Measurements from ENCODE around the gene VAV3.
"Not testable (repeated sequence)": the region's sequence is repeated elsewhere in the genome, so short reads cannot be mapped to it uniquely, and the experiment has no call there.

VAV3 gene

GRCh38 chr1:107894605-107895004, 70.4 kb downstream of the VAV3 start:
- DNase-seq (ENCODE audit: low read depth in 1 of 2, low spot score in 1 of 2), result no peak

DNA sequence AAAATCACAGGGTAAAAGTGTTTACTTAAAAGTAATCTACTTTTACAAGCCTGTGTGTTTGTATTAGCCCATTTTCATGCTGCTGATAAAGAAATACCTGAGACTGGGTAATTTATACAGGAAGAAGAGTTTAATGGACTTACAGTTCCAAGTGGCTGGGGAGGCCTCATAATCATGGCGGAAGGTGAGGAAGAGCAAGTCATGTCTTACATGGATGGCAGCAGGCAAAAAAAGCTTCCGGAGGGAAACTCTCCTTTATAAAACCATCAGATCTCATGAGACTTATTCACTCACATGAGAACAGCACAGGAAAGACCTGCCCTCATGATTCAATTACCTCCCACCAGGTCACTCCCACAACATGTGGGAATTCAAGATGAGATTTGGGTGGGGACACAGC, 71.6 kb downstream of the VAV3 start:
- DNase-seq (ENCODE audit: low read depth in 1 of 2, low spot score in 1 of 2), result not testable (repeated sequence)

- no peak for DNase-seq (ENCODE audit: low read depth in 1 of 2, low spot score in 1 of 2)
These were observed 75.5 kb downstream of the VAV3 start for GRCh38 chr1:107889524-107889923.

GRCh38 chr1:107883562-107883961, 81.4 kb downstream of the VAV3 start:
- no peak for DNase-seq (ENCODE audit: low read depth in 1 of 2, low spot score in 1 of 2)

GRCh38 chr1:107879927-107880326, 85.1 kb downstream of the VAV3 start:
- DNase-seq (ENCODE audit: low read depth in 1 of 2, low spot score in 1 of 2), result no peak

- no peak for DNase-seq (ENCODE audit: low read depth in 1 of 2, low spot score in 1 of 2)
These were observed 85.6 kb downstream of the VAV3 start for GRCh38 chr1:107879346-107879745.

DNA sequence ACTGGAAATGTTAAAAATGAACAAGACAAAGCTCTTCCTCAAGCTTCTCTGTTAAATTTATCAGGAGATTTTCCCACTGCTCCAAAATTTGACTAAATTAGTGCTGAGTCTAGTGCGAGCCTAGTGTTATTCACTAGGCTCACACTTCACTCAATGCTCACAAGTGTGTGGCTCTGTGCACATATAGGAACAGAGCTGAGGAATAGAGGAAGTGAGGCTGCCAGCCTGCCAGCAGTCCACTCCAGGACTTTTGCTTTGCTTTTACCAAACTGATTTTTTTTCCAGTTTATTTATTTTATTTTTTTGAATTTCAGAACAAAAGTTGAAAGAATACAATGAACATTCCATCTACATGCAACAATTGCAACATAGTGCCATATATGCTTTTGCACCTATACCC, 87.2 kb downstream of the VAV3 start:
- no peak for DNase-seq (ENCODE audit: low read depth in 1 of 2, low spot score in 1 of 2)

GRCh38 chr1:107877092-107877491, 87.9 kb downstream of the VAV3 start:
- DNase-seq (ENCODE audit: low read depth in 1 of 2, low spot score in 1 of 2), result no peak

DNA sequence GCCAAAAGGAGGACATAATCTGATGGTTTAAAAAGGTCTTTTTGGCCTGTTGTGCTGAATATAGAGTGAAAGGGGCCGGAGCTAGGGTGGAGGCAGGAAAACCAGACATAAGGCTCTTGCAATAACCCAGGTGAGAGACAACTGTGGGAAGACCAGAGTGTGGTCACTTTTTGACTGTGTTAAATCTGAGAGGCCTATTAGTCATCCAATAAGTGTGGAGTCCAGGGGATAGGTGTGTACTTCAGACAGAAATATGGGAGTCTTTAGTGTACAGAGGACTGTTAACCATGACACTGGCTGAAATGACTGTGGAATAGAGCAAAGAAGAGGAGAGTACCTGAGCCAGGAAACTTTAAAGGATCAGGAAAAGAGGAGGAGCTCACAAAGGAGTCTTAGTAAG, 89.3 kb downstream of the VAV3 start:
- DNase-seq (ENCODE audit: low read depth in 1 of 2, low spot score in 1 of 2), result no peak

- DNase-seq (ENCODE audit: low read depth in 1 of 2, low spot score in 1 of 2), result no peak
These were observed 90.8 kb downstream of the VAV3 start for GRCh38 chr1:107874221-107874620.

GRCh38 chr1:107871687-107872395, 93.1 kb downstream of the VAV3 start:
- DNase-seq (ENCODE audit: low read depth in 1 of 2, low spot score in 1 of 2), result no peak

GRCh38 chr1:107871259-107871658, 93.7 kb downstream of the VAV3 start:
- no peak for DNase-seq (ENCODE audit: low read depth in 1 of 2, low spot score in 1 of 2)

GRCh38 chr1:107870696-107871095, 94.3 kb downstream of the VAV3 start:
- no peak for DNase-seq (ENCODE audit: low read depth in 1 of 2, low spot score in 1 of 2)

DNA sequence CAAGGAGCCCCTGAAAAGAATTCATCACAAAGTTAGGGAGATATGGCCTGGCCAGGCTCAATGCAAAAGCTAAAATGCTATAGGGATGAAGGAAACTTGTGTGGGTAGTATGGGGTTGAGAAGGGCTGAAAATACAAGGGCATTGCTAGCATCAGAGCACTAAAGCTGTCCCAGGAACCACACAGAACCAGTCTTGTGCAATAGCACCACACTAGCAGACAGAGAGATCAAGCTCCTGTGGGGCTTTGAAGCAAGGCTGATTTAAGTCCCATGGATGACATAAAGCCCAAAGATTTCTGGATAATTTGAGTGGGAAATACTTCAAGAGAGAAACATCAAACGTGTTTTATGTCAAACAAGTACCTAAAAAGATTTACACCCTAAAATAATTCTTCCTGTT, 97.1 kb downstream of the VAV3 start:
- DNase-seq (ENCODE audit: low read depth in 1 of 2, low spot score in 1 of 2), result no peak

GRCh38 chr1:107867422-107867821, 97.6 kb downstream of the VAV3 start:
- DNase-seq (ENCODE audit: low read depth in 1 of 2, low spot score in 1 of 2), result no peak

DNA sequence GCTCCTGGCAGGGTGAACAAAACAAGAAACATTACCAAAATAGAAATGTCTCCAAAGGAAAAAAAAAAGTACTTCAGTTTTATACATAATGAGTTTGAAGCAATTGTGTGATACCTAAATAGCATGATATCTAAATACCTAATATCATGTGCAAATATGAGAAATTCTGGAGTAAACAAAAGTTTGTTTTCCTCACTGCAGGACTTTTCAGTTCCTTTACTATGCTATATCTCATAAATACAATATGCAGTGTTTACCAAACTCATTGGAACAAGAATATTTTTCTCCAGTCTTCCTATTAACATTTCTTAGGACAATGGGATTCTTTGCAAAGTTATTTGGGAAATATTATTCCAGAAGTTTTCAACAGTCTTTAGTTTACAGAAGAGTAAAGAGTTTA, 98.1 kb downstream of the VAV3 start:
- DNase-seq (ENCODE audit: low read depth in 1 of 2, low spot score in 1 of 2), result no peak

DNA sequence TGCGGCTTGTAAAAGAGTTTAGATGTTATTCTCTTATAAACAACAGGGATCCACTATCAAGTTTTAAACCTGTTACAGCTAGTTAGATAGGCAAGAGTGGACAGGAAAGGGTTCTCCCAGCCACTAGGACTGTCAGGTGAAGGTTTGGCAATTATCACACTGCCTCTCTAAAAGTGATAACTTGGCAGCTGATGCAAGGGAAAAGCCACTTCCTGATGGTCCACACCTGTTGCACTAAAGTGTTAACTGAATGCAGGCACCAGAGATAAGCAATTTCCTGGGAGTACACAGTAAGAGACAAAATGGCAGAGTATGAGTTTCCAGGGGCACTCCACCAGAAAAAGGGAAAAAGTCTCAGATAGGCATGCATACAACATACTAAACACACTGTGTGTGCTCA, 99.4 kb downstream of the VAV3 start:
- DNase-seq (ENCODE audit: low read depth in 1 of 2, low spot score in 1 of 2), result no peak

DNA sequence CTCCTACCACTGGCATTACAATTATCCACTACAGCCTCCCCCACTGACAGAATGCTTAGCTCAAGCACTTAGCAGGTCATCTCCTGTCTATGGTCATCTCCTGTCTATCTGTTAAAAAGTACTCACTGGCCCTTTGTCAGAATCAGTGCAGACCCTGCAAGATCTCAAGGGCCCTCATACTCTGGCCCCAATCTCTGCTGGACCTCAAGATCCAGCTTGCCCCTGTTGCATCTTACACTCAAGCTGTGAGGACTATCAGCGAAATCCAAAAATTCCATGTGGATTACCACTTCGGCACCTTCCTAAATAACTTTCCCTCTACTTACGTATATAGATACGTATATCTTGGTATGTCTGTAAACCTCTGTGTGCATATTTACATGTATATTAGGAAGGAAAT, 101.6 kb downstream of the VAV3 start:
- no peak for DNase-seq (ENCODE audit: low read depth in 1 of 2, low spot score in 1 of 2)

DNA sequence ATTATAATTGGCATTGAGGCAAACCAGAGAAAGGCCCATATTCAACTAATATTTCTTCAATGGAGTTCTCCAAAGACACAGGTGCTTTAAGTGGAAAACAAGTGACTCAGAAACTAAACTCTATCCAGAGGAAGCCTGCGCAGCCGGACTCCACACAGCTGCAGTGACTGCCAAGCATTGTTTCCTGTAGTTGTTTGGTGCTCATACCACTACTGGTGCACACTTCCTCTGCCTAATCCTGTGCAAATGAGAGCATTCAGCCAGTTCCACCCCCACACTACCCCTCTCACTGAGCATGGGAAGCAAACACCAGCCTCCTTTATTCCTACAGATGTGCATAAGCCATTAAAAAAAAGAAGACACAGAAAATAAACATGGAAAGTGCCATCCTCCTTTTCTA, 102.9 kb downstream of the VAV3 start:
- no peak for DNase-seq (ENCODE audit: low read depth in 1 of 2, low spot score in 1 of 2)

- DNase-seq (ENCODE audit: low read depth in 1 of 2, low spot score in 1 of 2), result no peak
These were observed 106.7 kb downstream of the VAV3 start for GRCh38 chr1:107858323-107858722.

- DNase-seq (ENCODE audit: low read depth in 1 of 2, low spot score in 1 of 2), result no peak
These were observed 113.6 kb downstream of the VAV3 start for GRCh38 chr1:107851418-107851817.

GRCh38 chr1:107844541-107845194, 120.3 kb downstream of the VAV3 start:
- DNase-seq (ENCODE audit: low read depth in 1 of 2, low spot score in 1 of 2), result not testable (repeated sequence)

GRCh38 chr1:107843989-107844388, 121.0 kb downstream of the VAV3 start:
- DNase-seq (ENCODE audit: low read depth in 1 of 2, low spot score in 1 of 2), result no peak

Data from activated CD4-positive, alpha-beta T cell treated with anti-CD3 and anti-CD28 coated beads, Interleukin-2, amount 50 U/mL, for 24 hours (primary cell).